NT2/D1 (cell line): ENCODE measurements around the gene PMM2.
"Not testable (repeated sequence)": the region's sequence is repeated elsewhere in the genome, so short reads cannot be mapped to it uniquely, and the experiment has no call there.

Experiments
- DNase-seq: peaks from one replicate; pipeline ENCODE4 v3.0.0-alpha.2; 2011; ENCODE audit warnings: low read depth, low spot score
- H3K27me3 ChIP-seq: 2 replicates; pipeline ENCODE4 v1.6.0; 2011; ENCODE audit warnings: mild to moderate bottlenecking; ENCODE audit not compliant: insufficient read length, insufficient read depth
- H3K36me3 ChIP-seq: 2 replicates; pipeline ENCODE4 v1.6.1; 2011; ENCODE audit warnings: mild to moderate bottlenecking, low read length, mixed read lengths; ENCODE audit not compliant: insufficient read depth, insufficient read length
- H3K4me1 ChIP-seq: 2 replicates; pipeline ENCODE4 v1.5.1; 2011; ENCODE audit not compliant: insufficient read depth, insufficient read length
- H3K4me3 ChIP-seq: 2 replicates; pipeline ENCODE4 v1.5.1; 2011; ENCODE audit warnings: low read depth; ENCODE audit not compliant: insufficient read length
- H3K9ac ChIP-seq: 2 replicates; pipeline ENCODE4 v1.6.0; 2011; ENCODE audit warnings: low read depth; ENCODE audit not compliant: insufficient read length
- H3K9me3 ChIP-seq: 2 replicates; pipeline ENCODE4 v1.5.1; 2011; ENCODE audit warnings: mild to moderate bottlenecking, low read length; ENCODE audit not compliant: insufficient read depth
- SUZ12 ChIP-seq: IDR thresholded peaks from 2 replicates; pipeline ENCODE4 v1.6.1; 2011; ENCODE audit not compliant: insufficient read length, insufficient read depth; ENCODE audit errors: extremely low read depth
- YY1 ChIP-seq: IDR thresholded peaks from 2 replicates; pipeline ENCODE4 v1.6.1; 2011; ENCODE audit not compliant: insufficient read length, insufficient read depth
- ZNF274 ChIP-seq: IDR thresholded peaks from 2 replicates; pipeline ENCODE4 v1.6.1; 2011; ENCODE audit warnings: mild to moderate bottlenecking, low read depth, low read length

PMM2 gene

GRCh38 chr16:8797364-8798173, at the start of gene PMM2, which contains the start of gene TMEM186:
Gene PMM2, plus strand, starts transcription at chr16:8797839. Its CDS starts 44 bp downstream, at chr16:8797883.
Gene TMEM186, minus strand, starts transcription at chr16:8797639. Its CDS starts 25 bp downstream, at chr16:8797614.
- TF ChIP-seq SUZ12 (no peak), YY1 (peak; percentile 34), ZNF274 (no peak)
- peak within 1 kb of the TSS; percentile 96 for H3K4me3 ChIP-seq
- H3K4me1 ChIP-seq = peaks cover 5% of the 10 kb centered on the region
- peak; percentile 95 for DNase-seq
- H3K27me3 ChIP-seq = no peaks in the 10 kb centered on the region
- peak within 1 kb of the TSS; percentile 97 for H3K9ac ChIP-seq
- no peaks in the 10 kb centered on the region for H3K9me3 ChIP-seq
- H3K36me3 ChIP-seq = peaks cover 63% of the 10 kb centered on the region

- H3K36me3 ChIP-seq, H3K4me3 ChIP-seq, DNase-seq, H3K27me3 ChIP-seq, H3K4me1 ChIP-seq, H3K9me3 ChIP-seq, H3K9ac ChIP-seq: not testable (repeated sequence)
These were observed 48.7 kb upstream of the PMM2 start for GRCh38 chr16:8748944-8749343.

- TF ChIP-seq YY1 (no peak), SUZ12 (no peak), ZNF274 (no peak)
- H3K4me1 ChIP-seq = no peaks in the 10 kb centered on the region
- DNase-seq = no peak
- H3K9me3 ChIP-seq = no peaks in the 10 kb centered on the region
- no peak overlapping the region for H3K9ac ChIP-seq
- no peaks in the 10 kb centered on the region for H3K27me3 ChIP-seq
- no peak overlapping the region for H3K4me3 ChIP-seq
- no peaks in the 10 kb centered on the region for H3K36me3 ChIP-seq
These were observed 45.9 kb upstream of the PMM2 start for GRCh38 chr16:8751481-8752311.

GRCh38 chr16:8752706-8753105, 44.9 kb upstream of the PMM2 start:
- TF ChIP-seq ZNF274 (no peak), YY1 (no peak), SUZ12 (no peak)
- no peak for DNase-seq
- no peaks in the 10 kb centered on the region for H3K9me3 ChIP-seq
- no peaks in the 10 kb centered on the region for H3K4me1 ChIP-seq
- no peaks in the 10 kb centered on the region for H3K27me3 ChIP-seq
- no peak overlapping the region for H3K9ac ChIP-seq
- H3K4me3 ChIP-seq = no peak overlapping the region
- no peaks in the 10 kb centered on the region for H3K36me3 ChIP-seq

GRCh38 chr16:8753416-8754054, 44.1 kb upstream of the PMM2 start:
- Histone ChIP-seq H3K9ac (no peak overlapping the region), H3K36me3 (no peaks in the 10 kb centered on the region), H3K4me3 (no peak overlapping the region), H3K9me3 (no peaks in the 10 kb centered on the region), H3K27me3 (no peaks in the 10 kb centered on the region), H3K4me1 (no peaks in the 10 kb centered on the region)
- DNase-seq = no peak
- TF ChIP-seq YY1 (no peak), ZNF274 (no peak), SUZ12 (no peak)

- no peak for DNase-seq
- Histone ChIP-seq H3K9me3 (no peaks in the 10 kb centered on the region), H3K36me3 (no peaks in the 10 kb centered on the region), H3K27me3 (no peaks in the 10 kb centered on the region), H3K4me3 (no peak overlapping the region), H3K4me1 (no peaks in the 10 kb centered on the region), H3K9ac (no peak overlapping the region)
- TF ChIP-seq YY1 (no peak), SUZ12 (no peak), ZNF274 (no peak)
These were observed 40.9 kb upstream of the PMM2 start for GRCh38 chr16:8756755-8757154.

- no peak for DNase-seq
- H3K9me3 ChIP-seq = no peaks in the 10 kb centered on the region
- no peaks in the 10 kb centered on the region for H3K4me1 ChIP-seq
- H3K4me3 ChIP-seq = no peak overlapping the region
- H3K9ac ChIP-seq = no peak overlapping the region
- H3K36me3 ChIP-seq = no peaks in the 10 kb centered on the region
- no peaks in the 10 kb centered on the region for H3K27me3 ChIP-seq
- no peak for TF ChIP-seq YY1
- TF ChIP-seq ZNF274 = no peak
- no peak for TF ChIP-seq SUZ12
These were observed 39.6 kb upstream of the PMM2 start for GRCh38 chr16:8758022-8758421.
